LNCAP (cell line): ENCODE results near the gene CAMK2A.
A peak's percentile ranks its signal among the peaks of the same experiment; 100 is the strongest.

ENCODE experiments used
- CTCF ChIP-seq: fragments of 450-650 bp; IDR thresholded peaks from 2 replicates; pipeline ENCODE4 v1.5.1; 2017; ENCODE audit warnings: mild to moderate bottlenecking

CAMK2A gene

GRCh38 chr5:150291388-150292385, 2.1 kb upstream of the CAMK2A start:
- no peak for TF ChIP-seq CTCF

- no peak for TF ChIP-seq CTCF
These were observed 782 bp downstream of the CAMK2A start for GRCh38 chr5:150288791-150289190.

GRCh38 chr5:150288361-150288760, 1.2 kb downstream of the CAMK2A start:
- no peak for TF ChIP-seq CTCF

- peak; percentile 34 for TF ChIP-seq CTCF
These were observed 2.8 kb downstream of the CAMK2A start for GRCh38 chr5:150286820-150287219.

- no peak for TF ChIP-seq CTCF
These were observed 4.5 kb downstream of the CAMK2A start for GRCh38 chr5:150285114-150285513.

- TF ChIP-seq CTCF = no peak
These were observed 5.3 kb downstream of the CAMK2A start for GRCh38 chr5:150284311-150284710.

GRCh38 chr5:150283904-150284303, 5.7 kb downstream of the CAMK2A start:
- no peak for TF ChIP-seq CTCF
